H1 (cell line): ENCODE data around the gene PXN. TPM values are rescaled to one million over a fixed set of nuclear protein-coding genes. Genes with fewer than 3 reads are reported as not detected.

Experiments
- CTCF ChIA-PET: fragments of 300-600 bp; sonication (Branson Sonifier 250); formaldehyde crosslinking; loops from one replicate; lab custom pipeline; 2021; ENCODE audit not compliant: partially characterized antibody; lab: Charles Lee
- POLR2A ChIA-PET: fragments of 300-600 bp; sonication (Branson Sonifier 250); formaldehyde crosslinking; loops from one replicate; lab custom pipeline; 2021; ENCODE audit warnings: inconsistent platforms; ENCODE audit not compliant: partially characterized antibody; lab: Charles Lee
- DNase-seq, 2 experiments: peaks; one replicate each; pipeline versions ENCODE4 v3.0.0 to v3.0.0-alpha.2; 2010 to 2022; ENCODE audit warnings: low spot score in 2 of 2, low read depth in 1 of 2, mixed read lengths in 1 of 2
- FAIRE-seq: peaks from 2 replicates; lab custom pipeline; 2011; peaks lifted over from hg19 to GRCh38; lab: Jason Lieb, UNC
- H2AFZ ChIP-seq: 2 replicates; pipeline ENCODE4 v1.8.1; 2012; ENCODE audit warnings: low read length, inconsistent platforms
- H2AK5ac ChIP-seq: 2 replicates; pipeline ENCODE4 v1.6.1; 2013; ENCODE audit warnings: low read depth, low read length
- H2BK120ac ChIP-seq: replicated peaks from 2 replicates; pipeline ENCODE3; 2013; ENCODE audit warnings: low read depth, low read length, inconsistent platforms
- H2BK12ac ChIP-seq: 2 replicates; pipeline ENCODE4 v1.6.1; 2013; ENCODE audit warnings: low read depth, low read length
- H2BK15ac ChIP-seq: 2 replicates; pipeline ENCODE4 v1.6.1; 2013; ENCODE audit warnings: low read length
- H2BK20ac ChIP-seq: 2 replicates; pipeline ENCODE4 v1.6.1; 2013; ENCODE audit warnings: low read length
- H2BK5ac ChIP-seq: 2 replicates; pipeline ENCODE4 v1.6.1; 2013; ENCODE audit warnings: low read depth, low read length
- H3K14ac ChIP-seq: 2 replicates; pipeline ENCODE4 v1.6.1; 2013; ENCODE audit warnings: inconsistent platforms; ENCODE audit not compliant: insufficient read length
- H3K18ac ChIP-seq: 2 replicates; pipeline ENCODE4 v1.6.1; 2013; ENCODE audit warnings: low read length; ENCODE audit errors: extremely low read depth
- H3K23ac ChIP-seq: 2 replicates; pipeline ENCODE4 v1.6.1; 2013; ENCODE audit warnings: inconsistent platforms; ENCODE audit not compliant: insufficient read length
- H3K23me2 ChIP-seq: 2 replicates; pipeline ENCODE4 v1.6.1; 2013; ENCODE audit warnings: low read depth, low read length
- H3K27ac ChIP-seq: 2 replicates; pipeline ENCODE4 v1.6.1; 2011; ENCODE audit warnings: low read depth, low read length, inconsistent platforms
- H3K27me3 ChIP-seq, 4 experiments: replicated peaks in 1 of 4; 1 replicate in 1 of 4; 2 replicates in 3 of 4; pipeline versions ENCODE4 v1.6.1 to v1.8.1; 2011 to 2013; ENCODE audit warnings: low read length in 3 of 4, mild to moderate bottlenecking in 3 of 4, inconsistent platforms in 2 of 4, mixed read lengths in 2 of 4, moderate library complexity in 1 of 4; ENCODE audit not compliant: control insufficient read depth in 3 of 4, insufficient read depth in 3 of 4; ENCODE audit errors: extremely low read depth in 1 of 4
- H3K36me3 ChIP-seq, 4 experiments: 2 replicates each; pipeline versions ENCODE4 v1.6.1 to v1.8.1; 2011 to 2013; ENCODE audit warnings: mild to moderate bottlenecking in 4 of 4, low read length in 3 of 4, moderate library complexity in 2 of 4, control low read depth in 1 of 4, inconsistent platforms in 1 of 4; ENCODE audit not compliant: insufficient read depth in 4 of 4, control insufficient read depth in 2 of 4
- H3K4ac ChIP-seq: replicated peaks from 2 replicates; pipeline ENCODE3; 2013; ENCODE audit warnings: low read length, low read depth, mixed read lengths, inconsistent platforms; ENCODE audit not compliant: insufficient read length
- H3K4me1 ChIP-seq, 4 experiments: replicated peaks in 1 of 4; 1 replicate in 1 of 4; 2 replicates in 3 of 4; pipeline versions ENCODE4 v1.6.1 to v1.8.1; 2011 to 2013; ENCODE audit warnings: low read length in 3 of 4, inconsistent platforms in 2 of 4, mixed read lengths in 1 of 4; ENCODE audit not compliant: insufficient read depth in 4 of 4, control insufficient read depth in 3 of 4
- H3K4me2 ChIP-seq, 2 experiments: 2 replicates each; pipeline versions ENCODE4 v1.6.1 to v1.8.1; 2011 to 2013; ENCODE audit warnings: low read depth in 2 of 2, low read length in 2 of 2, control low read depth in 1 of 2, inconsistent platforms in 1 of 2, mild to moderate bottlenecking in 1 of 2; ENCODE audit not compliant: insufficient read depth in 1 of 2
- H3K4me3 ChIP-seq, 4 experiments: fragments of 200-600, 300-600 bp in 1 of 4; sonication (generic), shearing (Covaris generic), sonication (Bioruptor Twin) in 1 of 4; 2 replicates each; pipeline versions ENCODE4 v1.5.1 to v1.8.1; 2011 to 2016; ENCODE audit warnings: low read length in 4 of 4, low read depth in 3 of 4, control low read depth in 2 of 4, inconsistent platforms in 2 of 4, mild to moderate bottlenecking in 2 of 4, mixed read lengths in 1 of 4, moderate library complexity in 1 of 4; ENCODE audit not compliant: insufficient read depth in 2 of 4; ENCODE audit errors: extremely low read depth in 1 of 4
- H3K56ac ChIP-seq: replicated peaks from 2 replicates; pipeline ENCODE3; 2013; ENCODE audit warnings: low read depth, mild to moderate bottlenecking, mixed read lengths, low read length, inconsistent platforms; ENCODE audit not compliant: insufficient read length
- H3K79me1 ChIP-seq: 2 replicates; pipeline ENCODE4 v1.6.1; 2013; ENCODE audit warnings: low read depth, low read length, control low read depth
- H3K79me2 ChIP-seq, 2 experiments: 2 replicates each; pipeline versions ENCODE4 v1.6.1 to v1.8.1; 2012 to 2013; ENCODE audit warnings: low read length in 2 of 2, mild to moderate bottlenecking in 2 of 2, inconsistent platforms in 1 of 2; ENCODE audit not compliant: insufficient read depth in 2 of 2, control insufficient read depth in 1 of 2
- H3K9ac ChIP-seq, 4 experiments: replicated peaks in 1 of 4; 1 replicate in 1 of 4; 2 replicates in 3 of 4; pipeline versions ENCODE4 v1.6.1 to v1.8.1; 2011 to 2013; ENCODE audit warnings: low read depth in 3 of 4, low read length in 3 of 4, control low read depth in 2 of 4, mild to moderate bottlenecking in 2 of 4, moderate library complexity in 2 of 4, inconsistent platforms in 1 of 4; ENCODE audit errors: extremely low read depth in 1 of 4
- H3K9me3 ChIP-seq, 2 experiments: 2 replicates each; pipeline versions ENCODE4 v1.6.1 to v1.8.1; 2012 to 2013; ENCODE audit warnings: mild to moderate bottlenecking in 2 of 2, moderate library complexity in 2 of 2, control low read depth in 1 of 2, inconsistent platforms in 1 of 2, low read depth in 1 of 2, low read length in 1 of 2, mixed read lengths in 1 of 2; ENCODE audit not compliant: insufficient read depth in 2 of 2
- H4K20me1 ChIP-seq, 2 experiments: replicated peaks in 1 of 2; 2 replicates each; pipeline versions ENCODE3 to v1.8.1; 2011 to 2013; ENCODE audit warnings: inconsistent platforms in 2 of 2, low read length in 2 of 2, mild to moderate bottlenecking in 1 of 2; ENCODE audit not compliant: insufficient read depth in 2 of 2, control insufficient read depth in 1 of 2
- H4K5ac ChIP-seq: 2 replicates; pipeline ENCODE4 v1.6.1; 2013; ENCODE audit warnings: low read length, low read depth, mixed read lengths, inconsistent platforms; ENCODE audit not compliant: insufficient read length
- H4K8ac ChIP-seq: 2 replicates; pipeline ENCODE4 v1.8.0; 2013; ENCODE audit warnings: mild to moderate bottlenecking, moderate library complexity, low read length, inconsistent platforms; ENCODE audit not compliant: insufficient read depth; ENCODE audit errors: extremely low read depth
- H4K91ac ChIP-seq: replicated peaks from 2 replicates; pipeline ENCODE3; 2013; ENCODE audit warnings: low read length, mixed read lengths, inconsistent platforms; ENCODE audit not compliant: insufficient read length
- HDAC6 ChIP-seq: IDR thresholded peaks from one replicate; pipeline ENCODE4 v1.7.1; 2012; ENCODE audit warnings: low read depth, mild to moderate bottlenecking, inconsistent platforms, low read length, moderate library complexity
- POLR2AphosphoS5 ChIP-seq: IDR thresholded peaks from 2 replicates; pipeline ENCODE4 v1.6.1; 2011; ENCODE audit warnings: low read depth, low read length
- WGBS, 2 experiments: shearing (Covaris generic) in 1 of 2; methylation state at CpG; one replicate each; pipeline versions ENCODE4 v1.1.6 to v1.1.7; 2013 to 2015; ENCODE audit warnings: low lambda C conversion rate in 2 of 2, mixed read lengths in 2 of 2, inconsistent platforms in 1 of 2, low coverage in 1 of 2, missing lambda C conversion rate in 1 of 2; ENCODE audit not compliant: insufficient replicate concordance in 2 of 2, insufficient coverage in 1 of 2, insufficient read length in 1 of 2; ENCODE audit errors: extremely low coverage in 1 of 2, missing lambda C conversion rate in 1 of 2; 5-methylcytosine and 5-hydroxymethylcytosine counted together
- polyA plus RNA-seq, 7 experiments: library from polyadenylated mRNA; depleted of rRNA in 3 of 7; stranded (reverse) in 5 of 7; unstranded in 2 of 7; fragments of >200 nt in 5 of 7; fragments of 200-250 nt in 2 of 7; gene quantifications; 1 replicate in 5 of 7; 2 replicates in 1 of 7; 4 replicates in 1 of 7; pipeline versions ENCODE4 v1.2.1 to v1.2.3, GENCODE V29; 2011 to 2013; ENCODE audit warnings: missing spikeins in 2 of 7, mixed read lengths in 2 of 7
- total RNA-seq: library from RNA; stranded (reverse); fragmentation: NEBNext Ultra II Directional; extraction: Animal tissue kit (Norgen Biotek cat#: 25700); gene quantifications from 2 replicates; pipeline ENCODE4 v1.2.1, GENCODE V29; 2021

Gene PXN
- total and polyA plus RNA-seq, 2 of the 8 experiments (the other 6 are each of a cell fraction or from before 2014, with no cell fraction given), result 51.0 to 105 TPM

DNA sequence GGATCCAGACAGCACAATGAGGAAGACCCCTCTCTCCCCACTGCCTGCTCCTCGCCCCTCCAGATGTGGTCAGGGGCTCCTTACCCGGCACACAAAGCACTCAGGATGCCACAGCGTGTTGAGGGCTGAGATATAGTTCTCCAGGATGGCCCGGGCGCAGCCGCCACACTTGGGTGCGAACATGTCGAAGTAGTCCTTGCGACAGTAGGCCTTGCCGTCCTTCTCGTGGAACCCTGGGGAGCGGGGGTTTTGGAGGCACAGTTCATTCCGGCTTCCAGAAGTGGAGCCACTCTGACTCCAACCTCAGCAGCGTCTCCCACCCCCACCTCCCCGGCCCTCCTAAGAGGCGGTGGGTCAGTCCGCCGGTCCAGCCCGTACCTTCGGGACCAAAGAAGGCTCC is 51.8 kb downstream of the PXN start:
- Histone ChIP-seq H2BK5ac (no peak overlapping the region), H4K8ac (no peak overlapping the region), H3K14ac (no peak overlapping the region), H3K4me1 (no peaks in the 10 kb centered on the region), H2BK12ac (no peak overlapping the region), H2BK120ac (no peak overlapping the region), H3K18ac (no peak overlapping the region), H3K27ac (no peak overlapping the region), H3K36me3 (peaks cover 9 to 51% (median 33%) of the 10 kb centered on the region in 4 experiments), H2AK5ac (no peak overlapping the region), H3K4me3 (no peak overlapping the region), H3K79me2 (no peaks in the 10 kb centered on the region), H3K23me2 (no peaks in the 10 kb centered on the region), H3K4me2 (no peak overlapping the region), H3K56ac (no peak overlapping the region), H3K9ac (no peak overlapping the region), H2BK15ac (no peak overlapping the region), H3K27me3 (no peaks in the 10 kb centered on the region), H4K5ac (no peak overlapping the region), H3K79me1 (no peaks in the 10 kb centered on the region), H3K23ac (no peak overlapping the region), H4K91ac (no peak overlapping the region), H3K9me3 (no peaks in the 10 kb centered on the region), H2AFZ (no peak overlapping the region), H2BK20ac (no peak overlapping the region), H4K20me1 (peaks cover 4% of the 10 kb centered on the region in 2 experiments), H3K4ac (no peak overlapping the region)
- no peak for DNase-seq
- no peak for FAIRE-seq
- whole genome bisulfite sequencing, 2 experiments, result 95% methylated on average over 20 of the region's 20 CpGs; no CpG with 5 or more reads in 1 of the 2 experiments
- TF ChIP-seq POLR2AphosphoS5, result peak; percentile 52; the same call in 1 of the 2 replicates
- TF ChIP-seq HDAC6, result no peak
- ChIA-PET CTCF (no interaction called here), POLR2A (interaction anchor here (1.1 to 88.3 kb wide), 5 partner anchors 11 to 54 kb away, joined by 3 to 4270 read pairs (median 6); partner anchors contain the start of genes GCN1, PXN, RNU4-1 and RNU4-2)
